ENCODE data around the gene LMO2.

Gene LMO2

GRCh38 chr11:33880979-33881378, 10.9 kb downstream of the LMO2 start:
- Histone ChIP-seq H3K9me2 (replicated peaks; ENCODE audit: insufficient read depth, low read length) (no peaks in the 10 kb centered on the region), H3K4me1 (ENCODE audit: low read length) (no peaks in the 10 kb centered on the region), H3K9me3 (replicated peaks; ENCODE audit: insufficient read depth, low read length) (no peaks in the 10 kb centered on the region), H3F3A (ENCODE audit: insufficient read depth, low read length) (no peaks in the 10 kb centered on the region), H4K20me1 (ENCODE audit: insufficient read depth, low read length) (no peaks in the 10 kb centered on the region), H3K9ac (ENCODE audit: low read length) (no peak overlapping the region), H3K36me3 (replicated peaks; ENCODE audit: insufficient read depth, low read length) (no peaks in the 10 kb centered on the region), H3K4me3 (ENCODE audit: low read length) (no peak overlapping the region), H3K4me2 (ENCODE audit: low read depth, low read length) (no peak overlapping the region), H3K79me2 (ENCODE audit: low read length) (no peaks in the 10 kb centered on the region), H2AFZ (ENCODE audit: low read length) (no peak overlapping the region), H3K27ac (ENCODE audit: low read length) (no peak overlapping the region), H3K27me3 (replicated peaks; ENCODE audit: insufficient read depth, low read length) (0 out of 2 replicates have a peak, but pooled peaks cover 7% of the 10 kb centered on the region)
- TF ChIP-seq EZH2 (optimal IDR thresholded peaks at IDR 0.05; ENCODE audit: low read depth, low read length) (no peak), EZH2phosphoT487 (IDR thresholded peaks at IDR 0.05; ENCODE audit: low read length) (no peak), CTCF (IDR thresholded peaks at IDR 0.05; ENCODE audit: low read length) (no peak)
- DNase-seq = no peak

DNA sequence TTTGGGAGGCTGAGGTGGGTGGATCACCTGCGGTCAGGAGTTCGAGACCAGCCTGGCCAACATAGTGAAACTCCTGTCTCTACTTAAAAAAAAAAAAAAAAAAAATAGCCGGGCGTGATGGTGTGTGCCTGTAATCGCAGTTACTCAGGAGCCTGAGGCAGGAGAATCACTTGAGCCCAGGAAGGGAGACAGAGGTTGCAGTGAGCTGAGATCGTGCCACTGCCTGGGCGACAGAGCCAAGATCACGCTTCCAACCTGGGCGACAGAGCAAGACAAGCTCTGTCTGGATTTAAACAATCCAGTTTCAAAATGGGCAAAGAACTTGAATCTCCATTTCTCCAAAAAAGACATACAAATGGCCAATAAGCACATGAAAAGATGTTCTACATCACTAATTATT, 12.5 kb downstream of the LMO2 start:
- H4K20me1 ChIP-seq (ENCODE audit: insufficient read depth, low read length) = no peaks in the 10 kb centered on the region
- 0 out of 2 replicates have a peak, but pooled peaks cover 7% of the 10 kb centered on the region for H3K27me3 ChIP-seq (replicated peaks; ENCODE audit: insufficient read depth, low read length)
- no peak overlapping the region for H3K4me2 ChIP-seq (ENCODE audit: low read depth, low read length)
- no peak for DNase-seq
- H3K9me2 ChIP-seq (replicated peaks; ENCODE audit: insufficient read depth, low read length) = no peaks in the 10 kb centered on the region
- H3K4me3 ChIP-seq (ENCODE audit: low read length) = no peak overlapping the region
- H3F3A ChIP-seq (ENCODE audit: insufficient read depth, low read length) = no peaks in the 10 kb centered on the region
- H3K4me1 ChIP-seq (ENCODE audit: low read length) = no peaks in the 10 kb centered on the region
- H3K9me3 ChIP-seq (replicated peaks; ENCODE audit: insufficient read depth, low read length) = no peaks in the 10 kb centered on the region
- no peak overlapping the region for H3K9ac ChIP-seq (ENCODE audit: low read length)
- H3K27ac ChIP-seq (ENCODE audit: low read length) = no peak overlapping the region
- no peak overlapping the region for H2AFZ ChIP-seq (ENCODE audit: low read length)
- H3K36me3 ChIP-seq (replicated peaks; ENCODE audit: insufficient read depth, low read length) = no peaks in the 10 kb centered on the region
- no peaks in the 10 kb centered on the region for H3K79me2 ChIP-seq (ENCODE audit: low read length)
- TF ChIP-seq EZH2phosphoT487 (IDR thresholded peaks at IDR 0.05; ENCODE audit: low read length) = no peak
- TF ChIP-seq CTCF (IDR thresholded peaks at IDR 0.05; ENCODE audit: low read length) = no peak
- no peak for TF ChIP-seq EZH2 (optimal IDR thresholded peaks at IDR 0.05; ENCODE audit: low read depth, low read length)

DNA sequence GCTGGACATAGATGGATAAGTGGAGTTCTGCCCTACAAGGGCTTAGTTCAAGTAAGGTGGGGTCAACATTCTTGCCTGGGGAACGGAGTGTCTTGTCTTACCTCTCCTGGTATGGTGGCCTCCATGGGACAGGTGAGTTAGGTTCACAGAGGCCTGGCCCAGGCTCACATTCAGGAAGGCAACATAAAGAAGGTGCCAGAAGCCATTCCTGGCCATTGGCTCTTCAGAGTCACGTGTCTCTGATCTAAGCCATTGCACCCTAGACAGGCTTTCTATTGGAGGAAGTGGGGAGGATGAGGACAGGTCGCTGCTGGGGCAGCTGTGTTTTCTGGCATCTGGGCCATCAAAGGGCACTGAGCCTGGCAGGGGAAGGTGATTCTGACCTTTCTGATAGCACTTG, 14.8 kb downstream of the LMO2 start:
- H3K27ac ChIP-seq (ENCODE audit: low read length) = no peak overlapping the region
- no peak overlapping the region for H3K9ac ChIP-seq (ENCODE audit: low read length)
- H3K4me1 ChIP-seq (ENCODE audit: low read length) = no peaks in the 10 kb centered on the region
- H2AFZ ChIP-seq (ENCODE audit: low read length) = no peak overlapping the region
- H3K9me2 ChIP-seq (replicated peaks; ENCODE audit: insufficient read depth, low read length) = no peaks in the 10 kb centered on the region
- TF ChIP-seq EZH2phosphoT487 (IDR thresholded peaks at IDR 0.05; ENCODE audit: low read length) (no peak), EZH2 (optimal IDR thresholded peaks at IDR 0.05; ENCODE audit: low read depth, low read length) (no peak), CTCF (IDR thresholded peaks at IDR 0.05; ENCODE audit: low read length) (no peak)
- no peak overlapping the region for H3K4me2 ChIP-seq (ENCODE audit: low read depth, low read length)
- H3F3A ChIP-seq (ENCODE audit: insufficient read depth, low read length) = no peaks in the 10 kb centered on the region
- no peaks in the 10 kb centered on the region for H4K20me1 ChIP-seq (ENCODE audit: insufficient read depth, low read length)
- no peak overlapping the region for H3K4me3 ChIP-seq (ENCODE audit: low read length)
- peaks cover 11% of the 10 kb centered on the region; the same call in 1 of the 2 replicates for H3K27me3 ChIP-seq (replicated peaks; ENCODE audit: insufficient read depth, low read length)
- DNase-seq = no peak
- no peaks in the 10 kb centered on the region for H3K79me2 ChIP-seq (ENCODE audit: low read length)
- no peaks in the 10 kb centered on the region for H3K9me3 ChIP-seq (replicated peaks; ENCODE audit: insufficient read depth, low read length)
- no peaks in the 10 kb centered on the region for H3K36me3 ChIP-seq (replicated peaks; ENCODE audit: insufficient read depth, low read length)

All from MM.1S (cell line).